OCI-M1 (cell line): ENCODE measurements around the gene RAPGEF3.

ENCODE experiments used
- DNase-seq: peaks from one replicate; lab custom pipeline; 2025; lab: John Stamatoyannopoulos, UW

RAPGEF3 gene

DNA sequence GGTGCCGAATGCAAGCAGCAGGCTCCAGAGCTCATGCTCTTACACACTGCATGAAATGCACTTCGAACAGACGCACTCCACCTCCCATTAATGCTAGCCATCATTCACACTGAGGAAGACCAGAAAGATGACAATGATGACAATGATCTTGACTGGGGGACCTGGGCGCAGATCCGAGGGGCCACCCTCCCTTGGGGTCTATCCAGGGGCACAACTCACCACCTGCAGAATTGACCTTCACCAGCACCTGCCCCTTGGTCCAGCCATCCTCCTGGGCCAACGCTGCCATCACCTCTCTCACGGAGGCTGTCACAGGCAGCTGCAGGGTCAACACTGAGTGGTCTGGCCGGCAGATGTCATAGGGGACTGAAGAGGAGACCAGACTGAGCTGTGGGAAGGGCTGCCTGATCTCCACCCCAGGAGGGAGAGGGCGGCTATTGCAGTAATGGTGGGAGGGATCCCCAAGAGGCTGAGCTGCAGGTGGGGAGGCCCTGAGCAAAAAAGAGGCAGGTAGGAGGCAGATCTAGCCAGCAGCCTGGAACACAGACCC, 15.3 kb downstream of the RAPGEF3 start:
- no peak for DNase-seq

DNA sequence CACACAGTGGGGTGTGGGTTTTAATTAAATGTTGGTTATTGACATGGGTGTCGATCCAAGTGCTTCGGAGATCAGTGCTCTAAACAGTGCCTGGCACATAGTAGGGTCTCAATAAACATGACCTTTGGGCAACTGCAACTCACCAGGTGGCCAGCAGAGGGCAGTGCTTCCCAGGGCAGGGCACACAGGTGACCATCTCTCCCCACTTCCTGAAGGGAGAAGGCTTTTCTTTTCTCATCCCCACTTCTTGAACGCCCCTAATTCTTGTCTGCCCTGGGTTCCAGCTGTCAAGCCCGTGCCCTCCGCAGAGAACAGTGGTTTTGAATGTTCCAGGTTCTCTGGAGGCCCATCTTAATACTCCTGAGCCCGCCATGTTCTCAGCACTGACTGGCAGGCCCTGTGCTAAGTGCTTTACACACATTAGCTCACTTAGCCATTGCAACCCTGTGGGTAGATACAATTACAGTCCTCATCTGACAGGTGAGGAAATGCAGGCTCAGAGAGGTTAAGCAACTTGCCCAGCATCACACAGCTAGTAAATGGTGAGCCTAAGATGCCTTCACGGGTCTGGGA, 16.3 kb downstream of the RAPGEF3 start:
- DNase-seq = peak; percentile 66

DNA sequence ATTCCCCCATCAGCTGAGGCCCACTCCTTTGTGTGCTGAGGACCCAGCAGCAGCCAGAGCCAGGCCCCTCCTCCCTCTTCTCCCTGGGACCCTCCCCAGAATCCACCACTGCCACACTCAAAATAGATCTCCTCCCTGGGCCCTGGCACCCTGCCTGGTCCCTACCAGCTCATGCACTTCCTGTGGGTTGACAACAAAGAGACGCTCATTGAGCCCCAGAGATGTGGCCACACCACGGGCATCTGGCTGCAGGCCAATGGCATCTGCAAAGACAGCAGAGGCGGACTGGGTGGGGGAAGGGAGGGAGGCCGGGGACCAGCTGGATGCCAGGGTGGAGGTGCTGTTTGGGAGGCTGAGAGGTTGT, 17.4 kb downstream of the RAPGEF3 start:
- DNase-seq = peak; percentile 17

DNA sequence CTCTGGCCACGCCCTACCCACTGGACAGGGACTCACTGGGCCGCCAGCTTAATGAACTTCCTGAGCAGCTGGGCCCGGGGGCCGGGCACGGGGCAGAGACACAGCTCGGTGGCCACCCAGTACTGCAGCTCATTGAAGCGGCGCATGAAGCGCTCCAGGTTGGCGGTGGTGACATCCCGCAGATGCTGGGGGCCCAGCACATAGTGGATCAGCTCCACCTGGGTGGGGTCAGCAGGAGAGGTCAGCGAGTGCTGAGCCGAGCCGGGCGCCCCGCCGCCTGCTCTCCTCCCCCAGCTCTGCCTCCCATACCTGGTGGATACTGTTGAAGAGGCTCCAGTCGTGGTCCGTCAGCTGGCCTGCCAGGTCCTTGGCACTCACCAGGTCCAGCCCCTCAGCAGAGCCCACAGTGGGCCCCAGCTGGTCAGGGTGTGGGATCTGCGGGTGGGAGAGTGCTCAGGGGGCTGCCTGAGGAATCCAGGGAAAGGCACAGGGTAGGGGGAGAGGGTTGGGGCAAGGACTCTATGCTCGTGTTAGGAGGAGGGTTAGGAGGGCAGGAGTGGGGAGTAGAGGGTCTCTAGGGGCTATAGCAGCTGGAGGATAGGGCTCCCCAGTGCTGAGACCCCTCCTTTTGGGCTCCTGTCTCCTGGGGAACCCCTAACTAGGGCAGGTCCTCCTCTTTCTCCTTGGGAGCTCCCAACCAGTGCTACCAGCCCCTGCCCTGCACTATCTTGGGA, 17.9 kb downstream of the RAPGEF3 start:
- no peak for DNase-seq

- DNase-seq = no peak
Observed at GRCh38 chr12:47739979-47740378, 18.7 kb downstream of the RAPGEF3 start.

DNA sequence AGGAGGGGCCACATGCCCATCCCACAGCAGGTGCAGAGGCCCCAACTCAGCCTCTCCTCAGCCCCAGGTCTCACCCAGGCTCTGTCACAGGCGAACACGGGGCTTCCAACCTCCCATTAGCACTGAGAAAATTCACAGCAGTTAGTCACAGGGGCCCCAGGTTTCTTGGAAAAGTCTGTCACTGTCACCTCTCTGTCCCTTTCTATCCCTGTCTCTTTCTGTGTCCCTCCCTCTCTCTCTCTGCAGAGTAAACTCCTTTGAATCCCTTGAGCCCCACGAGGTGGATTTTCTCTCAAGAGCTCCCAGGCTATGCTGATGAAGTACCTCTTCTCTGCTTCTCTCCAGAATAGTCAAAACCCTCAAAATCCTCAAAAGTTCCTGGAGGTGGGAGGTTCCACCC, 19.4 kb downstream of the RAPGEF3 start:
- no peak for DNase-seq

DNA sequence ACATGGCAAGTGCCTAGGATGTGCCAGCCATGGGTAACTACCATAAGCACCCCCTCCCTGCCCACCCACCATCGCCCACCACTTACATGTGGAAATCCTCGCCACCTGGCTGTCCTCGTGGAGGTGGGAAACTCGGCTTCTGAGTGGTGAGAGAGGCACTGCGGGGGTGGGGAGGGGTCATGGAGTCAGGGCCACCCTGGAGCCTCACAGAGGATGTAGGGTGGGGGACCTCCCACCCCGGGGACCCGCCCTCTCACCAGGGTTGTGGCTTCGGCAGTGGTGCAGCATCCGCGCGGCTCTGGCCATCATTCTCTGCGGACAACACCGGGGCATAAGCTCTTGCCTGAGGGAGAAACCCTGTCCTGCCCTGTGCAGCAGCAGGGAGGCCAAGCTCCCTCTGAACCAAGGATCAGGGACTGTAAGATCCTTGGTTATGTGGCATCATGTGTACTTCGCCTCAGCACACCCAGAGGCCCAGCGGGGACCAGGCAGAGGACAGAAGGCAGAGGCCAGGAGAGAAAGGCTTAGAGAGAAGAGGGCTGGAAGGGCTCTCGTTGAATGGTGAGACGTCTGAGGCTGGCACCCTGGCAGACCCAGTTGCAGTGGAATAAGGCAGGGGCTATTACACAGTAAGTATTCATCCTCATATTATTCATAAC, 20.6 kb downstream of the RAPGEF3 start:
- no peak for DNase-seq

GRCh38 chr12:47736877-47737676, 21.6 kb downstream of the RAPGEF3 start:
- no peak for DNase-seq

GRCh38 chr12:47736216-47736615, 22.5 kb downstream of the RAPGEF3 start:
- no peak for DNase-seq

- DNase-seq = no peak
Observed at GRCh38 chr12:47735649-47736048, 23.0 kb downstream of the RAPGEF3 start.

- DNase-seq = no peak
Observed at GRCh38 chr12:47734725-47735480, 23.8 kb downstream of the RAPGEF3 start.

- no peak for DNase-seq
Observed at GRCh38 chr12:47733142-47733541, 25.5 kb downstream of the RAPGEF3 start.

GRCh38 chr12:47732504-47732903, 26.2 kb downstream of the RAPGEF3 start:
- DNase-seq = no peak

DNA sequence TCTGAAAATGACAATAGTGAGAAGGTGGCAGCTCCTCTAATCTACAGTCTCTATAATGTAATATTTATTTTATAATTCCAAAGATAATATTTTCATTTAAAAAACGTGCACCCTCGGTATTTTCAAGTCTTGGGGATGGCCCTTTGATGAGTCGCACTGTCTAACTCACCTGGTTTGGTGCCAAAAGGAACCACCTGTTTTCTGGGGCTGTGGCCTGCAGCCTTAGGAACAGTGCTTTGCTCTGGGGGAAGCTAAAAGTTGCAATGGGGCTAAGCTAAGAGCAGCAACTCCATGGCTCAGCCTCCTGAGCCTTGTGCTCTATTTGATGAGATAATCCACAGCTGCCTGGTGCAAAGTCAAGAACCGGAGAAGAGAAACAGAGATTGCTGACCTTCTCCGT, 27.0 kb downstream of the RAPGEF3 start:
- DNase-seq = no peak

DNA sequence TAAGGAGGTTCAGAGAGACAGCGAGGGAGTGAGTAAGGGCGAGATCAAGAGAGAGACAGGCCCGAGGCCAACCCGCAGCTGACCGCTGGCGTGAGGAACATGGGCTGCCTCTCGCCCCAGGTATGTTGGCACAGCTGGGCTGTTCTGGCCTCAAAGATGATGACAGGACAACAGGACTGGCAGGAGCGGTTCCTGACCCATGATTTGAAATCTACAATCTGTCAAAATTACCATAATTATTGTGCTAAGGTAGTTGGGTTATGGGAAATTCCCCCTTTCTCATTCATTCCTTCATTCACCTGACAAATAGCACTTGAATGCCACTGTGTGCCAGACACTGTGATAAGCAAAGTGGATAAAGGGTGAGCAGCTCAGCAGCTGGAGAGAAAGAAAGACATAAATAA, 28.3 kb downstream of the RAPGEF3 start:
- DNase-seq = peak; percentile 44

GRCh38 chr12:47729233-47729632, 29.4 kb downstream of the RAPGEF3 start:
- DNase-seq = no peak

DNA sequence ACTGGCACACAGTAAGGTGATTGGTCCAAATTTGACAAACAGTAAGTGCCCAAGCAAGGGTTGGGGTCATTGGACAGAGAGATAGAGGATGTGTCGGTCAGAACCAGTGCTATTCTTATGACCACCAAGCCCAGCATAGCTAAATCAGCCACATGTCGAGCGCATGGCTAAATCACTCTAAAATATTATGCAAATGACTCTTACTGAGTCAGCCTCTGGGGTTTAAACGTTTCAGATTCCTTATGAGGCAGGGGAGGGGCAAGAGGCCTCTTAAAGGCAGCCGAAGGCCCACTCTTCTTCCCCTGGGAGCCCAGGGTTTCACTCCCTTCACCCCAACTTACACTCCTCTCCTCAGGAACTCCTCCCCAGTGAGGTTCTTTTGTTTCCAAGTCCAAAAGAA, 32.8 kb downstream of the RAPGEF3 start:
- DNase-seq = no peak

- DNase-seq = no peak
Observed at GRCh38 chr12:47725091-47725772, 33.4 kb downstream of the RAPGEF3 start, which contains the start of gene ENDOU. ENDOU (minus strand) TSS chr12:47725490; CDS start chr12:47725413, 77 bp downstream.

DNA sequence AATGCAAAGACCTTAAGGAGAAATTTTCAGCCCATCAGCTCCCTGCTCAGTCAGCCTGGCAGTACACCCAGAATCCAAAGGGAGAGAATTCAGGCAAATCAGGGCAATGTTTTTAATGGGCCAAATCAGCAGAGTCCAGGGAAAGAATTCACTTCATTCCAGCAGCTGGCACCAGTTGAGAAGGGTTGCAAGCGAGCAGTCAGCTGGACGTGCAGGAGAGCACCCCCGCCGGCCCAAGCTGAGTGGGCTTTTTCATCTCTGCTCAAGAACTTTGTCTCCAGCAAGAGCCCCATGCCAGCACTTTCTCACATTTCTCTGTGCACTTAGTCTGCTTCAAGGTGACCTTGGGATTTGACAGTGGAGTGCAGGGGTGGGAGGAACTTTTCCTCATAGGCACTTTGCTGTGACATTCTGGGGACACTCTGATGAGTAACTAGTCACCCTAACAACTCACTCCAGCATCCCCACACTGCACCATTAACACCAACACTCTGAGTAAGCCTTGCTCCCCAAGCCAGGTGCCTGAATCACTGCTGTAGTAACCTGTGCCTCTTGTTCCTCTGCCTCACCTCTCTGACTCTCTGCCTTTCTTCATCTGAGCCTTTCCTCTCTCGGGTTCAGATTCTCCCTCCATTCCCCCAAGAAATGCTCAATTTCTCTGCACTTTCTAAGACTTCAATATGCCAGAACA, 35.6 kb downstream of the RAPGEF3 start:
- no peak for DNase-seq

- DNase-seq = no peak
Observed at GRCh38 chr12:47722136-47722834, 36.4 kb downstream of the RAPGEF3 start.
